Duodenal mucosa (tissue), 2 donors: ENCODE data around the gene HTT-AS.
A peak's percentile ranks its signal among the peaks of the same experiment; 100 is the strongest.

Experiments
- H3K27ac ChIP-seq: one replicate; pipeline ENCODE4 v1.7.0; 2013; ENCODE audit warnings: low read depth, low read length
- H3K27me3 ChIP-seq, 2 donors: one replicate each; pipeline ENCODE4 v1.7.0; 2013; ENCODE audit warnings: low read length in 2 of 2, control low read depth in 1 of 2; ENCODE audit not compliant: insufficient read depth in 2 of 2, control insufficient read depth in 1 of 2
- H3K36me3 ChIP-seq, 2 donors: one replicate each; pipeline ENCODE4 v1.7.0; 2013; ENCODE audit warnings: low read length in 2 of 2, control low read depth in 1 of 2; ENCODE audit not compliant: insufficient read depth in 2 of 2, control insufficient read depth in 1 of 2
- H3K4me1 ChIP-seq, 2 donors: one replicate each; pipeline ENCODE4 v1.7.0; 2013; ENCODE audit warnings: low read length in 2 of 2, control low read depth in 1 of 2; ENCODE audit not compliant: insufficient read depth in 2 of 2, control insufficient read depth in 1 of 2
- H3K4me3 ChIP-seq, 2 donors: one replicate each; pipeline ENCODE4 v1.7.0; 2013; ENCODE audit warnings: low read length in 2 of 2, low read depth in 1 of 2
- H3K9ac ChIP-seq, 2 donors: one replicate each; pipeline ENCODE4 v1.7.0; 2013; ENCODE audit warnings: low read length in 2 of 2, low read depth in 1 of 2
- H3K9me3 ChIP-seq, 2 donors: one replicate each; pipeline ENCODE4 v1.7.0; 2013; ENCODE audit warnings: low read length in 2 of 2, control low read depth in 1 of 2; ENCODE audit not compliant: control insufficient read depth in 1 of 2

HTT-AS gene

GRCh38 chr4:3074078-3074845, at the start of gene HTT-AS, which contains the start of gene HTT:
Gene HTT-AS (minus strand): TSS chr4:3074538.
Gene HTT (plus strand): TSS chr4:3074681. CDS start chr4:3074826, 145 bp downstream.
- Histone ChIP-seq H3K4me1 (peaks cover 13 to 15% of the 10 kb centered on the region in 2 donors), H3K36me3 (no peaks in the 10 kb centered on the region), H3K4me3 (peak within 1 kb of the TSS; percentile 85 to 98), H3K9ac (peak within 1 kb of the TSS; percentile 86 to 95), H3K27me3 (no peaks in the 10 kb centered on the region), H3K9me3 (no peaks in the 10 kb centered on the region), H3K27ac (peak within 1 kb of the TSS; percentile 95)

- no peaks in the 10 kb centered on the region for H3K9me3 ChIP-seq
- H3K27me3 ChIP-seq = no peaks in the 10 kb centered on the region
- H3K4me1 ChIP-seq = peaks cover 3 to 5% of the 10 kb centered on the region in 2 donors
- H3K9ac ChIP-seq = no peak overlapping the region
- peaks cover 9 to 56% of the 10 kb centered on the region in 2 donors for H3K36me3 ChIP-seq
- no peak overlapping the region for H3K4me3 ChIP-seq
- no peak overlapping the region for H3K27ac ChIP-seq
These were observed 48.9 kb upstream of the HTT-AS start for GRCh38 chr4:3123181-3123671.

- Histone ChIP-seq H3K9me3 (no peaks in the 10 kb centered on the region), H3K4me1 (peaks cover 3 to 5% of the 10 kb centered on the region in 2 donors), H3K36me3 (peaks cover 9 to 59% of the 10 kb centered on the region in 2 donors), H3K27ac (no peak overlapping the region), H3K4me3 (no peak overlapping the region), H3K27me3 (no peaks in the 10 kb centered on the region), H3K9ac (no peak overlapping the region)
These were observed 47.8 kb upstream of the HTT-AS start for GRCh38 chr4:3122081-3122563.

GRCh38 chr4:3121596-3121995, 47.3 kb upstream of the HTT-AS start:
- Histone ChIP-seq H3K36me3 (peaks cover 9 to 60% of the 10 kb centered on the region in 2 donors), H3K9ac (no peak overlapping the region), H3K27me3 (no peaks in the 10 kb centered on the region), H3K4me3 (no peak overlapping the region), H3K4me1 (peaks cover 3 to 5% of the 10 kb centered on the region in 2 donors), H3K9me3 (no peaks in the 10 kb centered on the region), H3K27ac (no peak overlapping the region)

- Histone ChIP-seq H3K9ac (no peak overlapping the region), H3K27ac (no peak overlapping the region), H3K4me1 (peaks cover 3 to 5% of the 10 kb centered on the region in 2 donors), H3K27me3 (no peaks in the 10 kb centered on the region), H3K36me3 (peaks cover 12 to 64% of the 10 kb centered on the region in 2 donors), H3K9me3 (no peaks in the 10 kb centered on the region), H3K4me3 (no peak overlapping the region)
These were observed 46.8 kb upstream of the HTT-AS start for GRCh38 chr4:3121110-3121509.

- Histone ChIP-seq H3K4me3 (no peak overlapping the region), H3K9me3 (no peaks in the 10 kb centered on the region), H3K36me3 (peaks cover 22 to 75% of the 10 kb centered on the region in 2 donors), H3K9ac (no peak overlapping the region), H3K27me3 (no peaks in the 10 kb centered on the region), H3K4me1 (peaks cover 3 to 5% of the 10 kb centered on the region in 2 donors), H3K27ac (no peak overlapping the region)
These were observed 45.1 kb upstream of the HTT-AS start for GRCh38 chr4:3119464-3119863.

GRCh38 chr4:3118312-3118711, 44.0 kb upstream of the HTT-AS start:
- Histone ChIP-seq H3K9me3 (no peaks in the 10 kb centered on the region), H3K4me3 (no peak overlapping the region), H3K27me3 (no peaks in the 10 kb centered on the region), H3K27ac (no peak overlapping the region), H3K36me3 (peaks cover 22 to 75% of the 10 kb centered on the region in 2 donors), H3K9ac (no peak overlapping the region), H3K4me1 (peaks cover 3 to 5% of the 10 kb centered on the region in 2 donors)

- H3K27ac ChIP-seq = no peak overlapping the region
- no peak overlapping the region for H3K4me3 ChIP-seq
- H3K9ac ChIP-seq = no peak overlapping the region
- H3K4me1 ChIP-seq = peaks cover 1 to 3% of the 10 kb centered on the region in 2 donors
- H3K36me3 ChIP-seq = peaks cover 27 to 81% of the 10 kb centered on the region in 2 donors
- no peaks in the 10 kb centered on the region for H3K9me3 ChIP-seq
- no peaks in the 10 kb centered on the region for H3K27me3 ChIP-seq
These were observed 42.6 kb upstream of the HTT-AS start for GRCh38 chr4:3116955-3117354.

GRCh38 chr4:3115637-3116270, 41.4 kb upstream of the HTT-AS start:
- no peak overlapping the region for H3K27ac ChIP-seq
- H3K9me3 ChIP-seq = no peaks in the 10 kb centered on the region
- H3K4me3 ChIP-seq = no peak overlapping the region
- H3K36me3 ChIP-seq = peaks cover 24 to 83% of the 10 kb centered on the region in 2 donors
- no peaks in the 10 kb centered on the region for H3K27me3 ChIP-seq
- H3K9ac ChIP-seq = no peak overlapping the region
- peaks cover 0 to 3% of the 10 kb centered on the region in 2 donors for H3K4me1 ChIP-seq

GRCh38 chr4:3114377-3114776, 40.0 kb upstream of the HTT-AS start:
- no peak overlapping the region for H3K27ac ChIP-seq
- peaks cover 34 to 80% of the 10 kb centered on the region in 2 donors for H3K36me3 ChIP-seq
- H3K9ac ChIP-seq = no peak overlapping the region
- H3K4me3 ChIP-seq = no peak overlapping the region
- H3K27me3 ChIP-seq = no peaks in the 10 kb centered on the region
- H3K9me3 ChIP-seq = no peaks in the 10 kb centered on the region
- no peaks in the 10 kb centered on the region for H3K4me1 ChIP-seq
